Body of pancreas (tissue), 4 donors: ENCODE data around the gene SLC6A13.

ENCODE experiments used
- CTCF ChIP-seq, 7 experiments: fragments of 450-650 bp in 4 of 7; fragments of 200-600 bp in 3 of 7; sonication (generic) in 3 of 7; IDR thresholded peaks; one replicate each; pipeline ENCODE4 v1.5.1; 2016 to 2019; ENCODE audit warnings: antibody characterized with exemption in 7 of 7
- POLR2A ChIP-seq, 3 donors: fragments of 450-650 bp; IDR thresholded peaks; one replicate each; pipeline ENCODE4 v1.6.1; 2016; ENCODE audit warnings: antibody characterized with exemption in 3 of 3, mild to moderate bottlenecking in 2 of 3

GRCh38 chr12:178829-179109, 83.9 kb downstream of the SLC6A13 start:
- no peak for TF ChIP-seq CTCF (IDR thresholded peaks at IDR 0.05)
- TF ChIP-seq POLR2A (IDR thresholded peaks at IDR 0.05): no peak
